ENCODE data around the gene GPC6. TPM values are rescaled to one million over a fixed set of nuclear protein-coding genes. Genes with fewer than 3 reads are reported as not detected.

GPC6 gene
- total RNA-seq, 1 experiment from 2014 or later = 0.22 TPM

- H3K9me2 ChIP-seq (ENCODE audit: insufficient read depth) = no peaks in the 10 kb centered on the region
- intact Hi-C loops (cut with micrococcal nuclease) = no loop called here
- no TSS peak for BruUV-seq (replicated peaks)
- H2AFZ ChIP-seq (ENCODE audit: low read depth, low read length, poor library complexity, severe bottlenecking) = no peak overlapping the region
- peaks cover 6 to 39% of the 10 kb centered on the region in 2 experiments; a peak in 2 of 4 replicates for H3K9me3 ChIP-seq (ENCODE audit: control insufficient read depth in 1 of 2, insufficient read depth in 1 of 2, low read depth in 1 of 2, low read length in 2 of 2)
- no peak for TF ChIP-seq ATF3 (IDR thresholded peaks at IDR 0.05)
- TF ChIP-seq ZNF274 (IDR thresholded peaks at IDR 0.05; ENCODE audit: low read depth, low read length) = no peak
- TF ChIP-seq EZH2phosphoT487 (IDR thresholded peaks at IDR 0.05; ENCODE audit: borderline replicate concordance) = no peak
- no peak for TF ChIP-seq CBX3 (IDR thresholded peaks at IDR 0.05; ENCODE audit: low read depth)
- TF ChIP-seq ZBTB33 (IDR thresholded peaks at IDR 0.05; ENCODE audit: extremely low read depth, insufficient replicate concordance, low read length) = no peak
- TF ChIP-seq RAD21 (IDR thresholded peaks at IDR 0.05; ENCODE audit: low read depth) = no peak
- no peak for TF ChIP-seq EGR1 (IDR thresholded peaks at IDR 0.05; ENCODE audit: low read depth)
- no peak for TF ChIP-seq FOSL1 (IDR thresholded peaks at IDR 0.05; ENCODE audit: low read depth)
- TF ChIP-seq POLR2A (IDR thresholded peaks at IDR 0.05; ENCODE audit: borderline replicate concordance, extremely low read depth, insufficient read depth, insufficient read length) = no peak
- no peak for TF ChIP-seq MAX (IDR thresholded peaks at IDR 0.05)
- no peak for TF ChIP-seq EZH2 (IDR thresholded peaks at IDR 0.05)
- TF ChIP-seq JUND (IDR thresholded peaks at IDR 0.05) = no peak
- TF ChIP-seq SP1 (IDR thresholded peaks at IDR 0.05; ENCODE audit: low read depth) = no peak
- TF ChIP-seq CTCF (IDR thresholded peaks at IDR 0.05 in 2 of 3, conservative IDR thresholded peaks at IDR 0.05 in 1 of 3; ENCODE audit: borderline replicate concordance in 1 of 3, insufficient read depth in 1 of 3, low read depth in 2 of 3, low read length in 2 of 3) = no peak
- no peak for TF ChIP-seq POLR2AphosphoS5 (IDR thresholded peaks at IDR 0.05; ENCODE audit: low read depth, low read length)
- TF ChIP-seq YY1 (IDR thresholded peaks at IDR 0.05; ENCODE audit: extremely low read depth, insufficient replicate concordance, low read depth, low read length) = no peak
- no peak for TF ChIP-seq REST (IDR thresholded peaks at IDR 0.05; ENCODE audit: low read depth)
- TF ChIP-seq CEBPB (IDR thresholded peaks at IDR 0.05; ENCODE audit: low read depth) = no peak
- no peak for TF ChIP-seq SRF (IDR thresholded peaks at IDR 0.05; ENCODE audit: low read depth)
- TF ChIP-seq ZFX (IDR thresholded peaks at IDR 0.05) = no peak
- H4K20me1 ChIP-seq (ENCODE audit: insufficient read depth) = no peaks in the 10 kb centered on the region
- CTCF ChIA-PET = no interaction called here
- H3K36me3 ChIP-seq (ENCODE audit: control insufficient read depth in 1 of 2, insufficient read depth in 2 of 2, low read length in 2 of 2) = no peaks in the 10 kb centered on the region
- no peak for DNase-seq (ENCODE audit: low read depth, low spot score)
- no peaks in the 10 kb centered on the region for H3K27me3 ChIP-seq (ENCODE audit: insufficient read depth, low read length)
- H3K9ac ChIP-seq (ENCODE audit: low read length) = no peak overlapping the region
- H3K79me2 ChIP-seq (ENCODE audit: insufficient read depth, low read length) = no peaks in the 10 kb centered on the region
- H3K4me3 ChIP-seq (replicated peaks in 1 of 2; ENCODE audit: low read depth in 1 of 2, low read length in 2 of 2) = no peak overlapping the region
- no peak overlapping the region for H3K27ac ChIP-seq (ENCODE audit: low read depth, low read length)
- ATAC-seq = no peak
- POLR2A ChIA-PET = no interaction called here
- RAD21 ChIA-PET (ENCODE audit: low non-redundant PET in 1 of 2, low total read pairs in 2 of 2, uncharacterized antibody in 2 of 2, unreplicated experiment in 2 of 2) = no interaction called here
- H3K4me2 ChIP-seq (ENCODE audit: low read length) = no peak overlapping the region
- no peaks in the 10 kb centered on the region for H3K4me1 ChIP-seq (ENCODE audit: control insufficient read depth in 1 of 2, insufficient read depth in 2 of 2, low read length in 2 of 2)
Measured at GRCh38 chr13:93320942-93321341, 94.3 kb downstream of the GPC6 start.
